GM23338 (cell line): ENCODE data around the gene PRG2. TPM values are rescaled to one million over a fixed set of nuclear protein-coding genes. Genes with fewer than 3 reads are reported as not detected.

Experiments
- ATAC-seq: fragments of 200-7000 bp; cut with Tn5 transposase; 3 replicates; pipeline ENCODE4 v1.9.1; 2020
- DNase-seq: peaks from one replicate; pipeline ENCODE4 v3.0.0-alpha.2; 2015; ENCODE audit warnings: low spot score
- H2AFZ ChIP-seq: fragments of 200-600 bp; sonication (generic); 2 replicates; pipeline ENCODE4 v1.8.0; 2016; ENCODE audit warnings: antibody characterized with exemption, mild to moderate bottlenecking, moderate library complexity
- H3F3A ChIP-seq: fragments of 200-600 bp; sonication (generic); replicated peaks from 2 replicates; pipeline ENCODE4 v1.8.0; 2017; ENCODE audit warnings: antibody characterized with exemption, mixed run types, low read depth
- H3K27ac ChIP-seq: fragments of 200-600 bp; sonication (generic); 2 replicates; pipeline ENCODE4 v1.6.1; 2016; ENCODE audit warnings: low read depth
- H3K27me3 ChIP-seq: fragments of 200-600 bp; sonication (generic); 2 replicates; pipeline ENCODE4 v1.8.0; 2016; ENCODE audit warnings: mild to moderate bottlenecking, mixed run types, moderate library complexity; ENCODE audit not compliant: insufficient read depth
- H3K36me3 ChIP-seq: fragments of 200-600 bp; sonication (generic); 2 replicates; pipeline ENCODE4 v1.8.0; 2016; ENCODE audit warnings: mild to moderate bottlenecking; ENCODE audit not compliant: insufficient read depth
- H3K4me1 ChIP-seq: fragments of 200-600 bp; sonication (generic); 2 replicates; pipeline ENCODE4 v1.8.0; 2016; ENCODE audit warnings: mild to moderate bottlenecking, moderate library complexity; ENCODE audit not compliant: insufficient read depth
- H3K4me2 ChIP-seq: fragments of 200-600 bp; sonication (generic); 2 replicates; pipeline ENCODE4 v1.7.1; 2017; ENCODE audit warnings: mixed run types
- H3K4me3 ChIP-seq: fragments of 200-600 bp; sonication (generic); 2 replicates; pipeline ENCODE4 v1.6.1; 2016; ENCODE audit warnings: mixed run types
- H3K79me2 ChIP-seq: fragments of 200-600 bp; sonication (generic); replicated peaks from 2 replicates; pipeline ENCODE4 v1.8.0; 2017; ENCODE audit warnings: mild to moderate bottlenecking; ENCODE audit not compliant: insufficient read depth
- H3K9me2 ChIP-seq: fragments of 200-600 bp; sonication (generic); 2 replicates; pipeline ENCODE4 v1.8.0; 2017; ENCODE audit not compliant: insufficient read depth
- H4K20me1 ChIP-seq: fragments of 200-600 bp; sonication (generic); replicated peaks from 2 replicates; pipeline ENCODE4 v1.8.0; 2017; ENCODE audit warnings: mild to moderate bottlenecking; ENCODE audit not compliant: insufficient read depth
- H3K27ac Mint-ChIP-seq: 2 replicates; pipeline ENCODE4 v1.8.0; 2020; ENCODE audit warnings: inconsistent platforms, mild to moderate bottlenecking, moderate library complexity, mixed read lengths
- H3K27me3 Mint-ChIP-seq: 3 replicates; pipeline ENCODE4 v1.8.0; 2022; ENCODE audit warnings: low read depth, mild to moderate bottlenecking, moderate library complexity, mixed read lengths, inconsistent platforms; ENCODE audit not compliant: insufficient read depth, poor library complexity
- H3K36me3 Mint-ChIP-seq: 3 replicates; pipeline ENCODE4 v1.8.0; 2021; ENCODE audit warnings: low read depth, mild to moderate bottlenecking, inconsistent platforms, moderate library complexity, mixed read lengths
- H3K4me1 Mint-ChIP-seq: 3 replicates; pipeline ENCODE4 v1.8.0; 2020; ENCODE audit warnings: mild to moderate bottlenecking, inconsistent platforms, mixed read lengths
- H3K4me3 Mint-ChIP-seq: 3 replicates; pipeline ENCODE4 v1.8.0; 2021; ENCODE audit warnings: moderate library complexity, mild to moderate bottlenecking, inconsistent platforms, mixed read lengths
- H3K9me3 Mint-ChIP-seq: 3 replicates; pipeline ENCODE4 v1.8.0; 2020; ENCODE audit warnings: moderate library complexity, mild to moderate bottlenecking, inconsistent platforms, mixed read lengths
- CREB1 ChIP-seq: fragments of 250-450 bp; sonication (Bioruptor Pico); IDR thresholded peaks from 2 replicates; pipeline ENCODE4 v1.5.0; 2020; ENCODE audit warnings: low read depth, mild to moderate bottlenecking, moderate library complexity
- ETS1 ChIP-seq: IDR thresholded peaks from 2 replicates; pipeline ENCODE4 v1.6.1; 2016; ENCODE audit warnings: antibody characterized with exemption
- EZH2 ChIP-seq: fragments of 200-600 bp; sonication (generic); IDR thresholded peaks from one replicate; pipeline ENCODE4 v1.8.0; 2017; ENCODE audit warnings: antibody characterized with exemption, mild to moderate bottlenecking, low read depth; ENCODE audit not compliant: unreplicated experiment
- EZH2phosphoT487 ChIP-seq: fragments of 200-600 bp; sonication (generic); IDR thresholded peaks from one replicate; pipeline ENCODE4 v1.8.1; 2018; ENCODE audit warnings: antibody characterized with exemption; ENCODE audit not compliant: unreplicated experiment
- JUNB ChIP-seq: IDR thresholded peaks from one replicate; pipeline ENCODE4 v1.6.1; 2016; ENCODE audit warnings: antibody characterized with exemption; ENCODE audit not compliant: unreplicated experiment
- NANOG ChIP-seq: IDR thresholded peaks from 2 replicates; pipeline ENCODE4 v1.6.1; 2016; ENCODE audit warnings: antibody characterized with exemption, borderline replicate concordance
- POLR2AphosphoS5 ChIP-seq: IDR thresholded peaks from 2 replicates; pipeline ENCODE4 v1.6.1; 2016; ENCODE audit warnings: antibody characterized with exemption, low read depth
- STAT1 ChIP-seq: IDR thresholded peaks from one replicate; pipeline ENCODE4 v1.6.1; 2016; ENCODE audit warnings: antibody characterized with exemption; ENCODE audit not compliant: unreplicated experiment
- ZNF114 ChIP-seq: fragments of 250-450 bp; sonication (Bioruptor Pico); IDR thresholded peaks from 2 replicates; pipeline ENCODE4 v1.5.0; 2020; ENCODE audit warnings: mild to moderate bottlenecking, moderate library complexity
- ZNF331 ChIP-seq: fragments of 250-450 bp; sonication (Bioruptor Pico); IDR thresholded peaks from 2 replicates; pipeline ENCODE4 v1.5.0; 2020; ENCODE audit warnings: low read depth, mild to moderate bottlenecking, moderate library complexity
- polyA plus RNA-seq: library from polyadenylated mRNA; unstranded; fragments of >200 nt; fragmentation: Nextera tagmentation; extraction: Ambion mirVana; gene quantifications from 2 replicates; pipeline ENCODE4 v1.2.1, GENCODE V29; 2016
- total RNA-seq: library from RNA; depleted of rRNA; stranded (reverse); fragments of >200 nt; shearing (Covaris generic); gene quantifications from 2 replicates; pipeline ENCODE4 v1.2.3, GENCODE V29; 2014
- TF ChIP-seq, protein P1 (sequence below), 2 experiments: fragments of 200-600 bp in 1 of 2; sonication (generic) in 1 of 2; conservative IDR thresholded peaks; 2 replicates each; pipeline versions ENCODE4 v1.5.1 to v1.6.1; 2016 to 2017; ENCODE audit warnings: antibody characterized with exemption in 2 of 2, low read depth in 2 of 2, mild to moderate bottlenecking in 2 of 2, moderate library complexity in 1 of 2
- TF ChIP-seq, protein P2 (sequence below): fragments of 250-450 bp; sonication (Bioruptor Pico); IDR thresholded peaks from 2 replicates; pipeline ENCODE4 v1.5.0; 2020; ENCODE audit warnings: mild to moderate bottlenecking, moderate library complexity

The PRG2 gene
- total and polyA plus RNA-seq, 2 experiments from 2014 or later: not detected

DNA sequence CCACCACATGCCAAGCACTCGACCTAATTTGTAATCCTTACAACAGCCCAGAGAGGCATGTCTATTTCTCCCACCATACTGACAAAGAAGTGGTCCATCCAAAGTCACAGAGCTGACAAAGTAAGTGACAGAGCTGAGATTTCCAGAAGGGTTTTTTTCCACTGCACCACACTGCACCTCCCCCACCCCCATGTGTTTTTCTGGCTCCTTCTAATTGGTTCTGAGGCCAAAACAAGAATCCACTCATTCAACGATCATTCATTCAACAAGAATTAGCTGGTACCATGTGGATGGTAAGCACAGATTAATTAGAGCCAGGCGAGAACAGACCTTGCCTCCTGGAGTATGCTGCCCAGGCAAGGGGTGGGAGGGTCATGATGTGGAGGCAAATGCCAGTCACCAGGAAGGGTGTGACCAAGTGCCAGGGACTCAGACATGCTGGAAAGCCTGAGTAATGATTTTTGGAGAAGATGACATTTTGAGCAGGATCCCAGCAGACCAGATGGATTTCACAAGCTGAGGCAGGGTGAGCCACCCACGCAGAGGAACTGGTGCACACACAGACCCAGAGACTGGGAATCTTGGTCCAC is 14.9 kb upstream of the PRG2 start:
- peaks cover 8% of the 10 kb centered on the region for H3K27me3 Mint-ChIP-seq
- peaks cover 3% of the 10 kb centered on the region; the same call in 1 of the 2 replicates for H3K36me3 ChIP-seq
- H3K4me1 Mint-ChIP-seq: no peaks in the 10 kb centered on the region
- no peaks in the 10 kb centered on the region for H3K79me2 ChIP-seq
- no peak overlapping the region for H3K4me2 ChIP-seq
- DNase-seq (no peak), ATAC-seq (no peak)
- H2AFZ ChIP-seq: no peak overlapping the region
- no peaks in the 10 kb centered on the region for H3F3A ChIP-seq
- H3K9me3 Mint-ChIP-seq: no peaks in the 10 kb centered on the region
- H3K27ac ChIP-seq: no peak overlapping the region
- TF ChIP-seq ZNF114 (CRISPR knock-in tag): no peak
- TF ChIP-seq ETS1: no peak
- no peaks in the 10 kb centered on the region for H3K9me2 ChIP-seq
- H3K27me3 ChIP-seq: no peaks in the 10 kb centered on the region
- peaks cover 32% of the 10 kb centered on the region for H3K36me3 Mint-ChIP-seq
- H4K20me1 ChIP-seq: peaks cover 2% of the 10 kb centered on the region; the same call in 1 of the 2 replicates
- H3K27ac Mint-ChIP-seq: no peak overlapping the region
- no peak overlapping the region for H3K4me3 ChIP-seq
- H3K4me1 ChIP-seq: no peaks in the 10 kb centered on the region
- H3K4me3 Mint-ChIP-seq: no peak overlapping the region

GRCh38 chr11:57403802-57404147 is 13.3 kb upstream of the PRG2 start:
- Histone ChIP-seq H3K27me3 (no peaks in the 10 kb centered on the region), H2AFZ (no peak overlapping the region), H3K4me2 (no peak overlapping the region), H3K36me3 (no peaks in the 10 kb centered on the region), H3F3A (no peaks in the 10 kb centered on the region), H3K79me2 (no peaks in the 10 kb centered on the region), H4K20me1 (no peaks in the 10 kb centered on the region), H3K27ac (no peak overlapping the region), H3K4me3 (no peak overlapping the region), H3K4me1 (no peaks in the 10 kb centered on the region), H3K9me2 (no peaks in the 10 kb centered on the region)
- H3K4me1 Mint-ChIP-seq: no peaks in the 10 kb centered on the region
- no peak overlapping the region for H3K27ac Mint-ChIP-seq
- no peaks in the 10 kb centered on the region for H3K9me3 Mint-ChIP-seq
- DNase-seq (no peak), ATAC-seq (no peak)
- H3K4me3 Mint-ChIP-seq: no peak overlapping the region
- H3K36me3 Mint-ChIP-seq: peaks cover 19% of the 10 kb centered on the region; the same call in 2 of the 3 replicates
- peaks cover 8% of the 10 kb centered on the region for H3K27me3 Mint-ChIP-seq
- TF ChIP-seq JUNB (no peak), EZH2phosphoT487 (no peak), ZNF114 (CRISPR knock-in tag) (no peak), STAT1 (no peak), EZH2 (no peak), CREB1 (no peak), ETS1 (no peak), ZNF331 (CRISPR knock-in tag) (no peak), NANOG (no peak), POLR2AphosphoS5 (no peak)
- TF ChIP-seq, protein P1, sequence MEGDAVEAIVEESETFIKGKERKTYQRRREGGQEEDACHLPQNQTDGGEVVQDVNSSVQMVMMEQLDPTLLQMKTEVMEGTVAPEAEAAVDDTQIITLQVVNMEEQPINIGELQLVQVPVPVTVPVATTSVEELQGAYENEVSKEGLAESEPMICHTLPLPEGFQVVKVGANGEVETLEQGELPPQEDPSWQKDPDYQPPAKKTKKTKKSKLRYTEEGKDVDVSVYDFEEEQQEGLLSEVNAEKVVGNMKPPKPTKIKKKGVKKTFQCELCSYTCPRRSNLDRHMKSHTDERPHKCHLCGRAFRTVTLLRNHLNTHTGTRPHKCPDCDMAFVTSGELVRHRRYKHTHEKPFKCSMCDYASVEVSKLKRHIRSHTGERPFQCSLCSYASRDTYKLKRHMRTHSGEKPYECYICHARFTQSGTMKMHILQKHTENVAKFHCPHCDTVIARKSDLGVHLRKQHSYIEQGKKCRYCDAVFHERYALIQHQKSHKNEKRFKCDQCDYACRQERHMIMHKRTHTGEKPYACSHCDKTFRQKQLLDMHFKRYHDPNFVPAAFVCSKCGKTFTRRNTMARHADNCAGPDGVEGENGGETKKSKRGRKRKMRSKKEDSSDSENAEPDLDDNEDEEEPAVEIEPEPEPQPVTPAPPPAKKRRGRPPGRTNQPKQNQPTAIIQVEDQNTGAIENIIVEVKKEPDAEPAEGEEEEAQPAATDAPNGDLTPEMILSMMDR (conservative IDR thresholded peaks at IDR 0.05; ENCODE audit: low read depth in 2 of 2): no peak
- TF ChIP-seq, protein P2, sequence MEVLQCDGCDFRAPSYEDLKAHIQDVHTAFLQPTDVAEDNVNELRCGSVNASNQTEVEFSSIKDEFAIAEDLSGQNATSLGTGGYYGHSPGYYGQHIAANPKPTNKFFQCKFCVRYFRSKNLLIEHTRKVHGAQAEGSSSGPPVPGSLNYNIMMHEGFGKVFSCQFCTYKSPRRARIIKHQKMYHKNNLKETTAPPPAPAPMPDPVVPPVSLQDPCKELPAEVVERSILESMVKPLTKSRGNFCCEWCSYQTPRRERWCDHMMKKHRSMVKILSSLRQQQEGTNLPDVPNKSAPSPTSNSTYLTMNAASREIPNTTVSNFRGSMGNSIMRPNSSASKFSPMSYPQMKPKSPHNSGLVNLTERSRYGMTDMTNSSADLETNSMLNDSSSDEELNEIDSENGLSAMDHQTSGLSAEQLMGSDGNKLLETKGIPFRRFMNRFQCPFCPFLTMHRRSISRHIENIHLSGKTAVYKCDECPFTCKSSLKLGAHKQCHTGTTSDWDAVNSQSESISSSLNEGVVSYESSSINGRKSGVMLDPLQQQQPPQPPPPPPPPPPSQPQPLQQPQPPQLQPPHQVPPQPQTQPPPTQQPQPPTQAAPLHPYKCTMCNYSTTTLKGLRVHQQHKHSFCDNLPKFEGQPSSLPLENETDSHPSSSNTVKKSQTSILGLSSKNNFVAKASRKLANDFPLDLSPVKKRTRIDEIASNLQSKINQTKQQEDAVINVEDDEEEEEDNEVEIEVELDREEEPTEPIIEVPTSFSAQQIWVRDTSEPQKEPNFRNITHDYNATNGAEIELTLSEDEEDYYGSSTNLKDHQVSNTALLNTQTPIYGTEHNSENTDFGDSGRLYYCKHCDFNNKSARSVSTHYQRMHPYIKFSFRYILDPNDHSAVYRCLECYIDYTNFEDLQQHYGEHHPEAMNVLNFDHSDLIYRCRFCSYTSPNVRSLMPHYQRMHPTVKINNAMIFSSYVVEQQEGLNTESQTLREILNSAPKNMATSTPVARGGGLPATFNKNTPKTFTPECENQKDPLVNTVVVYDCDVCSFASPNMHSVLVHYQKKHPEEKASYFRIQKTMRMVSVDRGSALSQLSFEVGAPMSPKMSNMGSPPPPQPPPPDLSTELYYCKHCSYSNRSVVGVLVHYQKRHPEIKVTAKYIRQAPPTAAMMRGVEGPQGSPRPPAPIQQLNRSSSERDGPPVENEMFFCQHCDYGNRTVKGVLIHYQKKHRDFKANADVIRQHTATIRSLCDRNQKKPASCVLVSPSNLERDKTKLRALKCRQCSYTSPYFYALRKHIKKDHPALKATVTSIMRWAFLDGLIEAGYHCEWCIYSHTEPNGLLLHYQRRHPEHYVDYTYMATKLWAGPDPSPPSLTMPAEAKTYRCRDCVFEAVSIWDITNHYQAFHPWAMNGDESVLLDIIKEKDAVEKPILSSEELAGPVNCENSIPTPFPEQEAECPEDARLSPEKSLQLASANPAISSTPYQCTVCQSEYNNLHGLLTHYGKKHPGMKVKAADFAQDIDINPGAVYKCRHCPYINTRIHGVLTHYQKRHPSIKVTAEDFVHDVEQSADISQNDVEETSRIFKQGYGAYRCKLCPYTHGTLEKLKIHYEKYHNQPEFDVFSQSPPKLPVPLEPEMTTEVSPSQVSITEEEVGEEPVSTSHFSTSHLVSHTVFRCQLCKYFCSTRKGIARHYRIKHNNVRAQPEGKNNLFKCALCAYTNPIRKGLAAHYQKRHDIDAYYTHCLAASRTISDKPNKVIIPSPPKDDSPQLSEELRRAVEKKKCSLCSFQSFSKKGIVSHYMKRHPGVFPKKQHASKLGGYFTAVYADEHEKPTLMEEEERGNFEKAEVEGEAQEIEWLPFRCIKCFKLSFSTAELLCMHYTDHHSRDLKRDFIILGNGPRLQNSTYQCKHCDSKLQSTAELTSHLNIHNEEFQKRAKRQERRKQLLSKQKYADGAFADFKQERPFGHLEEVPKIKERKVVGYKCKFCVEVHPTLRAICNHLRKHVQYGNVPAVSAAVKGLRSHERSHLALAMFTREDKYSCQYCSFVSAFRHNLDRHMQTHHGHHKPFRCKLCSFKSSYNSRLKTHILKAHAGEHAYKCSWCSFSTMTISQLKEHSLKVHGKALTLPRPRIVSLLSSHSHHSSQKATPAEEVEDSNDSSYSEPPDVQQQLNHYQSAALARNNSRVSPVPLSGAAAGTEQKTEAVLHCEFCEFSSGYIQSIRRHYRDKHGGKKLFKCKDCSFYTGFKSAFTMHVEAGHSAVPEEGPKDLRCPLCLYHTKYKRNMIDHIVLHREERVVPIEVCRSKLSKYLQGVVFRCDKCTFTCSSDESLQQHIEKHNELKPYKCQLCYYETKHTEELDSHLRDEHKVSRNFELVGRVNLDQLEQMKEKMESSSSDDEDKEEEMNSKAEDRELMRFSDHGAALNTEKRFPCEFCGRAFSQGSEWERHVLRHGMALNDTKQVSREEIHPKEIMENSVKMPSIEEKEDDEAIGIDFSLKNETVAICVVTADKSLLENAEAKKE (CRISPR knock-in tag): no peak
